HS-27A (cell line): Measurements from ENCODE around the gene LRRN4.

Source experiments
- DNase-seq: peaks from one replicate; pipeline ENCODE4 v3.0.0-alpha.2; 2012; ENCODE audit warnings: low read depth, missing footprints

LRRN4 gene

GRCh38 chr20:6030453-6031080, 23.3 kb downstream of the LRRN4 start:
- DNase-seq: no peak

- no peak for DNase-seq
These were observed 24.3 kb downstream of the LRRN4 start for GRCh38 chr20:6029538-6029937.

GRCh38 chr20:6028818-6029217, 25.0 kb downstream of the LRRN4 start:
- DNase-seq: no peak

- no peak for DNase-seq
These were observed 27.8 kb downstream of the LRRN4 start for GRCh38 chr20:6026051-6026450.

GRCh38 chr20:6024768-6025167, 29.1 kb downstream of the LRRN4 start:
- no peak for DNase-seq

GRCh38 chr20:6017880-6018279, 36.0 kb downstream of the LRRN4 start:
- DNase-seq: no peak

GRCh38 chr20:6017467-6017866, 36.4 kb downstream of the LRRN4 start:
- no peak for DNase-seq

- no peak for DNase-seq
These were observed 38.9 kb downstream of the LRRN4 start for GRCh38 chr20:6014957-6015356.

- DNase-seq: no peak
These were observed 39.8 kb downstream of the LRRN4 start for GRCh38 chr20:6014017-6014416.

- no peak for DNase-seq
These were observed 41.7 kb downstream of the LRRN4 start for GRCh38 chr20:6012179-6012578.

- DNase-seq: peak; percentile 43
These were observed 45.6 kb downstream of the LRRN4 start for GRCh38 chr20:6008254-6008653.

- no peak for DNase-seq
These were observed 46.2 kb downstream of the LRRN4 start for GRCh38 chr20:6007529-6008103.

GRCh38 chr20:6007094-6007528, 46.7 kb downstream of the LRRN4 start:
- no peak for DNase-seq

GRCh38 chr20:6006603-6006949, 47.3 kb downstream of the LRRN4 start:
- DNase-seq: no peak

GRCh38 chr20:6000871-6001270, 53.0 kb downstream of the LRRN4 start:
- DNase-seq: no peak

- no peak for DNase-seq
These were observed 54.1 kb downstream of the LRRN4 start for GRCh38 chr20:5999783-6000182.

- no peak for DNase-seq
These were observed 57.1 kb downstream of the LRRN4 start for GRCh38 chr20:5996765-5997164.

- no peak for DNase-seq
These were observed 62.0 kb downstream of the LRRN4 start for GRCh38 chr20:5991623-5992441.

GRCh38 chr20:5990946-5991345, 62.9 kb downstream of the LRRN4 start:
- no peak for DNase-seq
